ENCODE measurements around the gene TOGARAM1. TPM values are rescaled to one million over a fixed set of nuclear protein-coding genes. Genes with fewer than 3 reads are reported as not detected.

Gene TOGARAM1
- polyA plus RNA-seq, 1 experiment: 13.2 TPM

DNA sequence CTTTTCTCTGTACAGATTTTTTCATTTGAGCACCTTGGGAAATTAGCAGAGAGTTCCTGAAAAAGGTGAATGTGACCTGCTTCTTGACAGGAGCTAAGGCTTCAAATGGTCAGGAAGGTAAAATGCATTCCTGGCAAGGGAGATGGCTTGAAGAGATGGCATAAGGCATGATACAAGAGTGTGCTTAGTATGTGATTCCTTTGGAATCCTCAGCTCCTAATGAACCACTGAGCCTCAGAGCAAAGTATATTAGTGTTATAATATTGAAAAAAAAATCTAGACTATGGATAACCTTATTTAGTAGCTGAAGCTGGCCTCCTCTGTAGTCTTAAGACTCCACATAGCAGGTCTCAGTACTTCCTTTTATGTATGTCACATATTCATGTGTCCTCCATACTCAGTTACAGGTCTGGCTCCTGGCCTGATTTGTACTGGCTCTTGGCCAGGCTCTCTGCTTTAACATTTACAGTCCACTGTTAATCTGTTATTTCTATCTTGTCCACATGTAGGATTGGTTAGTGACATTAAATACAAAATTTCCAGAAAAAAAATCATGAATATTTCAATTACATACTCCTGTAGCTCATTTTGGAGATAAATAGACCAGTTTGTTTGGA is 17.9 kb downstream of the TOGARAM1 start:
- Histone ChIP-seq H3K9me3 (ENCODE audit: control insufficient read depth, insufficient read depth, low read length) (no peaks in the 10 kb centered on the region), H3K27me3 (ENCODE audit: control insufficient read depth, insufficient read depth, low read length) (no peaks in the 10 kb centered on the region), H3K4me3 (ENCODE audit: low read depth, low read length) (no peak overlapping the region), H3K27ac (ENCODE audit: low read depth, low read length) (no peak overlapping the region)
- TF ChIP-seq, protein P1, sequence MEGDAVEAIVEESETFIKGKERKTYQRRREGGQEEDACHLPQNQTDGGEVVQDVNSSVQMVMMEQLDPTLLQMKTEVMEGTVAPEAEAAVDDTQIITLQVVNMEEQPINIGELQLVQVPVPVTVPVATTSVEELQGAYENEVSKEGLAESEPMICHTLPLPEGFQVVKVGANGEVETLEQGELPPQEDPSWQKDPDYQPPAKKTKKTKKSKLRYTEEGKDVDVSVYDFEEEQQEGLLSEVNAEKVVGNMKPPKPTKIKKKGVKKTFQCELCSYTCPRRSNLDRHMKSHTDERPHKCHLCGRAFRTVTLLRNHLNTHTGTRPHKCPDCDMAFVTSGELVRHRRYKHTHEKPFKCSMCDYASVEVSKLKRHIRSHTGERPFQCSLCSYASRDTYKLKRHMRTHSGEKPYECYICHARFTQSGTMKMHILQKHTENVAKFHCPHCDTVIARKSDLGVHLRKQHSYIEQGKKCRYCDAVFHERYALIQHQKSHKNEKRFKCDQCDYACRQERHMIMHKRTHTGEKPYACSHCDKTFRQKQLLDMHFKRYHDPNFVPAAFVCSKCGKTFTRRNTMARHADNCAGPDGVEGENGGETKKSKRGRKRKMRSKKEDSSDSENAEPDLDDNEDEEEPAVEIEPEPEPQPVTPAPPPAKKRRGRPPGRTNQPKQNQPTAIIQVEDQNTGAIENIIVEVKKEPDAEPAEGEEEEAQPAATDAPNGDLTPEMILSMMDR (IDR thresholded peaks at IDR 0.05; ENCODE audit: low read depth, low read length): no peak
- ChIA-PET CTCF (interaction anchor here (0.5 kb wide), 1 partner anchor 27 kb away, joined by 3 read pairs; no protein-coding TSS in a partner anchor), POLR2A (no interaction called here)
- DNase-seq (ENCODE audit: low read depth, low spot score): no peak

DNA sequence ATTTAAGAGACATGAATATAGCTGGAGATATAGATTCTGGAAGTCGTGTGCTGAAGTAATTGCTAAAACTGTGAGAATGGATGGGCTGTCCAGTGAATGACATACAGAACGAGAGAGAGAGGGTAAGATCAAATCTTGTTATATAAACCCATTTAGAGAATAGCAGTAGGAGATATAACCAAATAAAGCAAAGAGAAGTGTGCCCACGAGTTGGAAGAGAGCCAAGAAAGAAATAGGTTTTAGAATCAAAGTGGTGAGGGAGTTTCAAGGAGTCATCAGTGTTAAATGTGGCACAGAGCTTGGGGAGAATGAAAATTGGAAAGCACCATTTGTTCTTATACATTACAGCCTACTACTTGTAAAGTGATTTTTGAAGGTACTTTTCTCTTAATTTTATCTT is 19.2 kb downstream of the TOGARAM1 start:
- POLR2A ChIA-PET: no interaction called here
- no peak for DNase-seq (ENCODE audit: low read depth, low spot score)
- H3K27ac ChIP-seq (ENCODE audit: low read depth, low read length): no peak overlapping the region
- no peak overlapping the region for H3K4me3 ChIP-seq (ENCODE audit: low read depth, low read length)
- TF ChIP-seq, protein P1 (IDR thresholded peaks at IDR 0.05; ENCODE audit: low read depth, low read length): no peak
- CTCF ChIA-PET: interaction anchor here (0.7 kb wide), 1 partner anchor 67 kb away, joined by 3 read pairs; no protein-coding TSS in a partner anchor
- H3K9me3 ChIP-seq (ENCODE audit: control insufficient read depth, insufficient read depth, low read length): no peaks in the 10 kb centered on the region
- H3K27me3 ChIP-seq (ENCODE audit: control insufficient read depth, insufficient read depth, low read length): no peaks in the 10 kb centered on the region

DNA sequence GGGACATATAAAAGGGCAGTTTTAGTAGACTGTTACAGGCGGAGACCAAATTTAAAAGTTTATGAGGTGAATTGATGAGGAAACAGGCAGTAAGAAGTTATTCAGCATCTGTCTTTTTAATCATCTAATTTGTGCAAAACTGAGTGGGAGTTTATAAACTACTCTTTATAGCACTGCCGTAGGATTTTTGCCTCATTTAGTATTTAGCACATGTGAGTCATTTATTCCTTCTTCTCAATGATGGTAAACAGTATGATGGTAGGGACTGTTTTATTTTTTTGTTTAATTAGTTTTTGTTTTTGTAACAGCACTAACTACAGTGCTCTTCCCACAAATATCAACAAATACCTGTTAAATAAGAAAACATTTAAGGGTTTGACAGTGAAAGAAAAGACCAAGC is 20.6 kb downstream of the TOGARAM1 start:
- H3K4me3 ChIP-seq (ENCODE audit: low read depth, low read length): no peak overlapping the region
- no peak for DNase-seq (ENCODE audit: low read depth, low spot score)
- CTCF ChIA-PET: no interaction called here
- TF ChIP-seq, protein P1 (IDR thresholded peaks at IDR 0.05; ENCODE audit: low read depth, low read length): no peak
- no peaks in the 10 kb centered on the region for H3K27me3 ChIP-seq (ENCODE audit: control insufficient read depth, insufficient read depth, low read length)
- no peak overlapping the region for H3K27ac ChIP-seq (ENCODE audit: low read depth, low read length)
- no peaks in the 10 kb centered on the region for H3K9me3 ChIP-seq (ENCODE audit: control insufficient read depth, insufficient read depth, low read length)
- POLR2A ChIA-PET: no interaction called here

DNA sequence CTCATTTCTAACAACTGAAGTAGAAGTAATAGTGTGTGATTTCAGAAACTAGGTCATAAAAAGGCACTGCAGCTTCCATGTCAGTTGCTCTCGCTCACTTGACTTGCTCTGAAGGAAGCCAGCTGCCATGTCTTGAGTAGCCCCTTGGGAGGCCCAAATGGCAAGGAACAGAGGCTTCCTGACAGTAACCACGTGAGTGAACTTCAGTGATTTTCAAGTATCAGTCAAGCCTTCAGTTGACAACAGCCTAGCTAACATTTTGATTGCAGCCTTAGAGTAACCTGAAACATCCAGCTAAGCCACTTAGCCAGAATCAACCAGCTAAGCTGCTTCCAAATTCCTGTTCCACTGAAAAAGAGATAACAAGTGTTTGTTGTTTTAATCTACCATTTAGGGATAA is 26.7 kb downstream of the TOGARAM1 start:
- ChIA-PET POLR2A (no interaction called here), CTCF (interaction anchor here (0.5 kb wide), 1 partner anchor 24 kb away, joined by 5 read pairs; no protein-coding TSS in a partner anchor)
- H3K27ac ChIP-seq (ENCODE audit: low read depth, low read length): no peak overlapping the region
- TF ChIP-seq, protein P1 (IDR thresholded peaks at IDR 0.05; ENCODE audit: low read depth, low read length): no peak
- H3K27me3 ChIP-seq (ENCODE audit: control insufficient read depth, insufficient read depth, low read length): no peaks in the 10 kb centered on the region
- H3K4me3 ChIP-seq (ENCODE audit: low read depth, low read length): no peak overlapping the region
- no peak for DNase-seq (ENCODE audit: low read depth, low spot score)
- no peaks in the 10 kb centered on the region for H3K9me3 ChIP-seq (ENCODE audit: control insufficient read depth, insufficient read depth, low read length)

DNA sequence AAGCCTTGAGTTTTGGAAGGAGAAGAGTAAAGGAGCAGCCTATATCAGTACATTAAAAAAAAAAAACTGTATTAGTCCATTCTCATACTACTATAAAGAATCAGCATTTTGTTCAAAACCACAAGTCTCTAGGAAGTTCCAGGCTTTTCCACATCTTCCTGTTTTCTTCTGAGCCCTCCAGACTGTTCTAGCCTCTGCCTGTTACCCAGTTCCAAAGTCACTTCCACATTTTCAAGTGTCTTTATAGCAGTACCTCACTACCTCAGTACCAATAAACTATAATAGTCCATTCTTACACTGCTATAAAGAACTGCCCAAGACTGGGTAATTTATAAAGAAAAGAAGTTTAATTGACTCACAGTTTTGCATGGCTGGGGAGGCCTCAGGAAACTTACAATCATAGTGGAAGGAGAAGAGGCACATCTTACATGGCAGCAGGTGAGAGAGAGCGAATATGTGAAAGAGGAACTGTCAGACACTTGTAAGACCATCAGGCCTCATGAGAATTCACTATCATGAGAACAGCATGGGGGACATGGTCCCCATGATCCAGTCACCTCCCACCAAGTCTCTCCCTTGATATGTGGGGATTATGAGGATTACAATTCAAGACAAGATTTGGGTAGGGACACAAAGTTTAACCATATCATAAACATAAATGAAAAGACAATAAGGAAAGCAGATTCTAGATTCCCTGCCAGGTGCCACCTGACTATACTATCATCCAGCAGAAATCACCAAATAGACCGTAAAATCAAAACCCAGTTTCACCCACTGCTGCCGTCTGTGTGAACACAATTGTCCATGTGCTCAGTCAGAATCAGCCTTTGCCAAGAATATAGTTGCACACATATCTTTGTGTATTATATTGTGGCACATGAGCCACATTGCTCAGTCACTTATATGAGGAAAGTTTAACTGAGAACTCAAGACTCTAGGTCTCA is 27.8 kb downstream of the TOGARAM1 start:
- Histone ChIP-seq H3K27ac (ENCODE audit: low read depth, low read length) (no peak overlapping the region), H3K9me3 (ENCODE audit: control insufficient read depth, insufficient read depth, low read length) (no peaks in the 10 kb centered on the region), H3K4me3 (ENCODE audit: low read depth, low read length) (no peak overlapping the region), H3K27me3 (ENCODE audit: control insufficient read depth, insufficient read depth, low read length) (no peaks in the 10 kb centered on the region)
- CTCF ChIA-PET: no interaction called here
- DNase-seq (ENCODE audit: low read depth, low spot score): no peak
- TF ChIP-seq, protein P1 (IDR thresholded peaks at IDR 0.05; ENCODE audit: low read depth, low read length): no peak
- POLR2A ChIA-PET: no interaction called here

Data from AG04450 (cell line).